OCI-LY3 (cell line): ENCODE data around the gene FKBP5.

Experiments
- EZH2phosphoT487 ChIP-seq: fragments of 200-600 bp; shearing (Covaris generic); IDR thresholded peaks from 2 replicates; pipeline ENCODE4 v1.6.1; 2018; ENCODE audit warnings: antibody characterized with exemption, mixed run types, low read depth
- TF ChIP-seq, protein P1 (sequence below): fragments of 200-600, 300-600 bp; sonication (generic); IDR thresholded peaks from 2 replicates; pipeline ENCODE4 v1.5.1; 2014; ENCODE audit warnings: antibody characterized with exemption, low read length, low read depth

DNA sequence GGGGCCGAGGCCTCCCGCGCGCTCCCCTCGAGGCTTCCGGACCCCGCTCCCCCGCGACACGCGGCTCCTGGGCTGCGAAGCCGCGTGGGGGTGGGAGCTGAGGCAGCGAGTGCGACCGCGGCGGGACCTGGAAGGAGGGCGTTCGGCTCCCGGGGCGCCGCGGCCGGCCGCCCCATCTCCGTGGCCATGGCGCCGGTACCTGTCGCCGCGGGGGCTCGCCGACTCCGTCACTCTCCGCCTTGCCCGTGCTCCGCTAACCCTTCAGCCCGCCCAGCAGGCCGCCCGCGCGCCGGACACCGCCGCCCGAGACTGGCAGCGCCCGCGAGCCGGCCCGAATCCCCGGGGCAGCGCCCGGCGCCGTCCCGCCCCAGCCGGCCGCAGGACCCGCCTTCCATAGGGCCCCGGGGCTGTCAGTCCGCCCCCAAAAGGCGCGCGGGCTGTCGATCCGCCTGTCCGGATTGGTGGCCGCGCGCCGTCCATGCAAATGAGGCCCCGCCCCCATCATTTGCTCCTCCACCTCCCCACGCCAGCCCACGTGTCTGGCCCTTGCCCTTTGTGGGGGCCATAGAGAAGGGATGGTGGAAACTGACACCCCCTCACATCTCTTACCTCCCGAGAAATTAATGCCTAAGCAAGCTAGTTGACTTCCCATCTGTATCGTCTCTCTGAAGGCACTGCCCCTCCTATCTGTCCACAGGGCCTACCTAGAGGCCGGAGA is at the start of gene FKBP5:
- TF ChIP-seq, protein P1, sequence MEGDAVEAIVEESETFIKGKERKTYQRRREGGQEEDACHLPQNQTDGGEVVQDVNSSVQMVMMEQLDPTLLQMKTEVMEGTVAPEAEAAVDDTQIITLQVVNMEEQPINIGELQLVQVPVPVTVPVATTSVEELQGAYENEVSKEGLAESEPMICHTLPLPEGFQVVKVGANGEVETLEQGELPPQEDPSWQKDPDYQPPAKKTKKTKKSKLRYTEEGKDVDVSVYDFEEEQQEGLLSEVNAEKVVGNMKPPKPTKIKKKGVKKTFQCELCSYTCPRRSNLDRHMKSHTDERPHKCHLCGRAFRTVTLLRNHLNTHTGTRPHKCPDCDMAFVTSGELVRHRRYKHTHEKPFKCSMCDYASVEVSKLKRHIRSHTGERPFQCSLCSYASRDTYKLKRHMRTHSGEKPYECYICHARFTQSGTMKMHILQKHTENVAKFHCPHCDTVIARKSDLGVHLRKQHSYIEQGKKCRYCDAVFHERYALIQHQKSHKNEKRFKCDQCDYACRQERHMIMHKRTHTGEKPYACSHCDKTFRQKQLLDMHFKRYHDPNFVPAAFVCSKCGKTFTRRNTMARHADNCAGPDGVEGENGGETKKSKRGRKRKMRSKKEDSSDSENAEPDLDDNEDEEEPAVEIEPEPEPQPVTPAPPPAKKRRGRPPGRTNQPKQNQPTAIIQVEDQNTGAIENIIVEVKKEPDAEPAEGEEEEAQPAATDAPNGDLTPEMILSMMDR: no peak
- TF ChIP-seq EZH2phosphoT487: no peak
